Lower leg skin (tissue), 3 donors: ENCODE data around the gene C2CD3.

ENCODE experiments used
- CTCF ChIP-seq, 3 donors: fragments of 450-650 bp; IDR thresholded peaks; one replicate each; pipeline ENCODE4 v1.5.1; 2016; ENCODE audit warnings: antibody characterized with exemption in 3 of 3, mild to moderate bottlenecking in 3 of 3, moderate library complexity in 2 of 3
- POLR2A ChIP-seq, 2 donors: fragments of 450-650 bp; IDR thresholded peaks; one replicate each; pipeline ENCODE4 v1.6.1; 2016 to 2017; ENCODE audit warnings: antibody characterized with exemption in 2 of 2, mild to moderate bottlenecking in 1 of 2, moderate library complexity in 1 of 2

- TF ChIP-seq CTCF (IDR thresholded peaks at IDR 0.05) (no peak), POLR2A (IDR thresholded peaks at IDR 0.05) (no peak)
Measured at GRCh38 chr11:73988227-73988626, 182.6 kb downstream of the C2CD3 start.
